Heart left ventricle (tissue), 13 donors: ENCODE results near the gene PEX13.

ENCODE experiments used
- CTCF ChIP-seq, 12 donors: fragments of 200-600 bp; sonication (generic) in 4 of 12; IDR thresholded peaks; one replicate each; pipeline versions ENCODE4 v1.5.0 to v1.8.0; 2018 to 2022; ENCODE audit warnings: antibody characterized with exemption in 12 of 12, mild to moderate bottlenecking in 5 of 12
- POLR2A ChIP-seq, 2 donors: fragments of 450-650 bp; IDR thresholded peaks; one replicate each; pipeline ENCODE4 v1.6.1; 2017; ENCODE audit warnings: antibody characterized with exemption in 2 of 2, mild to moderate bottlenecking in 2 of 2, moderate library complexity in 2 of 2
- donor health status: ischemic (EF 13 %, LVEDD 7.1; RV severe dilation, severe dysfunction).
- donor health status: DM: no; HTN: yes; CAD: no.
- donor health status: DM: no; HTN: no; CAD: no.
- donor health status: ischemic (EF 25% LVEDD 6.9; RV normal size, moderate dysfunction).
- donor health status: ischemic (EF 25% LVEDD 5.7; RV mildly dilated, moderate dysfunction).
- donor health status: ischemic (EF 35%, LVEDD 5.7; RV mildly dilated, moderate dysfunction).
- donor health status: nonischemic (EF 11% LVEDD 7.7; RV severe dilation, severe dysfunction).
- donor health status: DM: yes; HTN: yes; CAD: no.
- donor health status: PGD.
- donor health status: ischemic (EF 29% LVEDD 5.4; RV normal size, mild dysfunction).
- donor health status: nonischemic (EF 23%, LVEDD 6.1; RV moderate dilation, normal function).

DNA sequence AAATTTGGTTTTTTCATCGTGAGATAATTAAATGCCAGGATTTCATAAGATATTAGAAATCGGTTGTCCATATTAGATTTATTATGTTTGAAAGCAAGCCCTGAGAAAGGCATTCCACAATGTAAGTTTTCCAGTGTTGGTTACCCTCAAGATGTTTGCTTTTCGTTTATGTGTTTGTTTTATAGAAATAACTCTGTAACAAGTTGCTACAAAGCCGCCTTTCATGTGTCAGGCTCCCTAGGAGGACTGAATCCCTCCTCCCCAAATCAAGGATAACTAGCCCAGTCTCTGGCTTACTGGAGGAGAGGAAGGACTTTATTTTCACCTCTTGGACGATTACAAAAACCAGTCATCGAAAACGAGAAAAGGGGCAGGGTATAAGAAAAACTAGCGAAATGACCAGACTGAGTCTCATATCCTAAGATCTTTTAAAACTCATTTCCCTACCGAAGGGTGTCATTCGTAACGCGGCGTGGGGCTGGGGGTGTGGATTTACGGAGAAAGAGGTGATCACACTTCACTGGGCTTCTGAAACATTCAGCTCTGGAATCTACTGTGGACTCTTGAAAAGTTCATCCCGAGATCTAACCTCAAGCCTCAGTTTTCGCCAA is 1.0 kb upstream of the PEX13 start:
- no peak for TF ChIP-seq CTCF (IDR thresholded peaks at IDR 0.05)
- TF ChIP-seq POLR2A (IDR thresholded peaks at IDR 0.05): no peak
